GM20000 (cell line): ENCODE results near the gene ZIM2.

Experiments
- DNase-seq: peaks from one replicate; pipeline ENCODE4 v3.0.0; 2012; ENCODE audit warnings: low spot score
- CTCF ChIP-seq: IDR thresholded peaks from 2 replicates; pipeline ENCODE4 v1.5.1; 2012; ENCODE audit warnings: mild to moderate bottlenecking, control low read depth; ENCODE audit errors: extremely low read depth, missing control alignments

The ZIM2 gene

GRCh38 chr19:56736571-56736970 is 104.0 kb downstream of the ZIM2 start:
- TF ChIP-seq CTCF: no peak
- DNase-seq: no peak

GRCh38 chr19:56732976-56733375 is 107.5 kb downstream of the ZIM2 start:
- no peak for DNase-seq
- TF ChIP-seq CTCF: no peak

- no peak for DNase-seq
- no peak for TF ChIP-seq CTCF
Measured at GRCh38 chr19:56727677-56728076, 112.8 kb downstream of the ZIM2 start.

GRCh38 chr19:56725829-56726424 is 114.6 kb downstream of the ZIM2 start:
- no peak for DNase-seq
- TF ChIP-seq CTCF: no peak
